Left renal pelvis (tissue), 4 donors: ENCODE results near the gene PAWR. TPM values are rescaled to one million over a fixed set of nuclear protein-coding genes. Genes with fewer than 3 reads are reported as not detected.
"Not testable (repeated sequence)": the region's sequence is repeated elsewhere in the genome, so short reads cannot be mapped to it uniquely, and the experiment has no call there.

ENCODE experiments used
- DNase-seq, 4 donors: peaks; one replicate each; pipeline ENCODE4 v3.0.0-alpha.2; 2013; ENCODE audit warnings: low read depth in 4 of 4, low spot score in 3 of 4
- polyA plus RNA-seq, 4 donors: library from polyadenylated mRNA; unstranded; fragments of 120-200 nt; gene quantifications; one replicate each; pipeline ENCODE4 v1.2.1, GENCODE V29; 2013; ENCODE audit not compliant: insufficient read length in 4 of 4

Gene PAWR
- polyA plus RNA-seq, 4 donors, result 48.7 to 121 (median 77.3) TPM

- DNase-seq, result no peak
Measured at GRCh38 chr12:79596719-79597350, 93.9 kb downstream of the PAWR start.

DNA sequence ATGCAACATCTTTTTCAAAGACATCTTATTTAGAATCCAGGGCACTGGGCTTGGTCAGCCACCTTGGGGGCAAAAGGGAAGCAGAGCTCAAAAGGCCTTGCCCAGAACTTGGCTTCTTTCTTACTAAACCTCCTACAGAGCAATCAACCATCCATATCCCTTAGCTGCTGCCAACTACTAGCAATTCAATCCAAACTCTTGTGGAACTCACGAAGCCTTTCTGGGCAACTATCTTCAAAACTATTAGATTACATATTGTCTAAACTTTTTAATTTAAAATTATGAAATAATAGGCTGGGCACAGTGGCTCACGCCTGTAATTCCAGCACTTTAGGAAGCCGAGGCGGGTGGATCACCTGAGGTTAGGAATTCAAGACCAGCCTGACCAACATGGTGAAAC lies 95.5 kb downstream of the PAWR start:
- no peak for DNase-seq

GRCh38 chr12:79592865-79593264 lies 97.9 kb downstream of the PAWR start:
- DNase-seq, result no peak

DNA sequence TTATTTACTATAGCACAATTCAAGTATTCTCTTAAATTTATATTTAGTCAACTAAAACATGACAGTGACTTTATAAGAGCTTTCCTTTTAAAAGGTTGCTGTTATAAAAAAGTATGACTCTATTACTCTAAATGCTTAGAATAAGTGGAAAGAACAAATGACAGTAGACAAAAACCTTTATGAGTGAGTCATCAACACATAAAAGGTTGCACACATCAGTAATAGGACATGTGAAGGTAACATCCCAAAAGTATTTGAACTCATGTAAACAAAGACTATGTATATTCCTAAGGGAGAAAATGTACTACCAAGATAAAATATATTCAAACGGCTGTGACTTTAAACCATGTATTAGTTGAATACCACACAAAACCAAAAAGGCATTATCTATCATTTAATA lies 98.8 kb downstream of the PAWR start:
- no peak for DNase-seq

DNA sequence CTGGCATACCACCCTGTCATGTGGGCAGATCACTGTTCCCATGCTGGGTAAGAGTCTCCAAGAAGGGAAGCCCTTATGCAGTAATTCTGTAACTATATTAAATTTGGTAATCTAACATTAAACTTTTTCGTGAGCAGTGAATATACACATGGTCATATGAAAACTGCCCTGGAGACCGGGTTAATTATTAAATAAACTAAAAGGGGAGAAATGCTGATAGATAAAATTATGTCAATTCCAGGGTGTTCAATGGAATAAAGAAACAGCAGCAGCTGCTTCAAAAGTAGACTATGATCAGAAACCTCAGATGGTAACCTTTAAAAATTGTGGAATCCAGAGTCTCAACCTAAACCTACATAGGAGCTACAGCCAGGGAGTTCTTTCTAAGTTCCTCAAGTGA lies 100.0 kb downstream of the PAWR start:
- DNase-seq, result no peak

GRCh38 chr12:79587368-79587767 lies 103.4 kb downstream of the PAWR start:
- DNase-seq, result no peak

DNA sequence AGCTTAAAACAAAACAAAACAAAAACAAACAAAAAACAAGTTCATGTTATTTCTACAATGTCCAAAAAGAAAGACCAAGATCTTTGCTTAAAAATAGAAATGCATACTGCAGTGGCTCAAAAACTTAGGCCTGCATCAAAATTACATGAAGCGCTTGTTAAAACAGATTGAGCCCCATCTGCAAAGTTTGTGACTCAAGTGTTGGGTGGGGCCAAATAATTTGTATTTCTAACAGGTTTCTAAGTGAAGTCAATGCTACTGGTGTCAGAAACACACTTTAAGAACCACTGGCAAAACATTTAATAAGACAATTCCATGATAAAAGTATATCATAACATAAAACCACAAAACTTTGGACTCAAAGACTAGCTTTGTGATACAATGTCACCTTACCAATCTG lies 105.6 kb downstream of the PAWR start:
- DNase-seq, result no peak

DNA sequence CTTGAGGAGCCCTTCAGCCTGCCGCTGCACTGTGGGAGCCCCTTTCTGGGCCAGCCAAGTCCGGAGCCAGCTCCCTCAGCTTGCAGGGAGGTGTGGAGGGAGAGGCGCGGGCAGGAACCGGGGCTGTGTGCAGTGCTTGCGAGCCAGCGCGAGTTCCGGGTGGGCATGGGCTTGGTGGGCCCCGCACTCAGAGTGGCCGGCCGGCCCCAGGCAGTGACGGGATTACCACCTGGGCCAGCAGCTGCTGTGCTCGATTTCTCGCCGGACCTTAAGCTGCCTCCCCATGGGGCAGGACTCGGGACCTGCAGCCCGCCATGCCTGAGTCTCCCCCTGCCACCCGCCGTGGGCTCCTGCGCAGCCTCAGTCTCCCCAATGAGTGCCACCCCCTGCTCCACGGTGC lies 116.9 kb downstream of the PAWR start:
- no peak for DNase-seq

GRCh38 chr12:79569679-79570078 lies 121.1 kb downstream of the PAWR start:
- DNase-seq, result no peak

DNA sequence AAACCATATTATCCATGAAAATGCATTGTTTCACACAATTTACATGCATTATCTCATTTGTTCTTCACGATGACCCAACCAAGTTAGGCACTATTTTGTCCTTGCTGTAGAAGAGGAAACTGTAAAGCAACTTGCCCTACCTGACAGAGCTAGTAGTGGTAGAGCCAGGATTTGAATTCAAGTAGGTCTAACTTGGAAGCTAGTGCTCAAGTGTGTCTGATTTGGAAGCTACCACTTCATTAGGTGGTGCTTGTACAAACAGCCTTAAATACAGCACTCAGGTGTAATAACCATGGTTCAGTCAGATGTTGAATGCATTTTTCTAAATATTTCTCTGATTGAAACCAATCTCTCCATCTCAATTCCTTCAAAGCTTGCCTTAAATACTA lies 123.6 kb downstream of the PAWR start:
- DNase-seq, result no peak

DNA sequence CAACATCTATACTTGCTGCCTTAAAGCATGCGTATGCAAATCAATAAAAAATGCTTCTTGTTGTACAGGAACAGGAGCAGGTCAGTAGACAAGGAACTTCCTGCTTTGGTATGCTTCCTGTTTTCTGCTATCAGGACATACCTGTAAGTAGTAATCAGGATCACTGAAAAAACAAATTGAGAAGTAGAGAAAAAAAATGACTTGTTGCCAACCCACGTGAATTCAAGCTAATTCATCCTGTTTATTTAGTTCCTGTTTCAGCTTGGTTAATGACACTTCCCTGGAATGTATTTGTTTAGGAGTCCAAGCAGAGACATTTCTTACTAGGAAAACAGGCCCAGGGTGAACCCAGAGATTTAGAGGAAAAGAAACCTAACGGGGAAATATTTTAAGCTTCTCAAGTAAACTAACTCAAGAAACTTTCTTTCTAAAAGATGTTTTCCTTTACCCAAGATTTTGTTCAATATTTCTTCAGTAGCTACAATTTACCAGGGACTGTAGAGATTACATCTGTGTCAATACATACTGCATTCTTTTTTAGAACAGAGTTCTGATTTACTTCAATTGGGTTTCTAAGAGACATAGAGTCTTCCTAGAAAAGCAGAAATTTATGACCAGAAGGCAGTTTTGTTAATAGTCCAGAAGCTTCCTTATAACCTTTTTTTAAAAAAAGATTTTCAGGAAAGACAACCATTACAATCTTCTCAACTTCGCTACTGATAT lies 124.2 kb downstream of the PAWR start:
- DNase-seq, result no peak

DNA sequence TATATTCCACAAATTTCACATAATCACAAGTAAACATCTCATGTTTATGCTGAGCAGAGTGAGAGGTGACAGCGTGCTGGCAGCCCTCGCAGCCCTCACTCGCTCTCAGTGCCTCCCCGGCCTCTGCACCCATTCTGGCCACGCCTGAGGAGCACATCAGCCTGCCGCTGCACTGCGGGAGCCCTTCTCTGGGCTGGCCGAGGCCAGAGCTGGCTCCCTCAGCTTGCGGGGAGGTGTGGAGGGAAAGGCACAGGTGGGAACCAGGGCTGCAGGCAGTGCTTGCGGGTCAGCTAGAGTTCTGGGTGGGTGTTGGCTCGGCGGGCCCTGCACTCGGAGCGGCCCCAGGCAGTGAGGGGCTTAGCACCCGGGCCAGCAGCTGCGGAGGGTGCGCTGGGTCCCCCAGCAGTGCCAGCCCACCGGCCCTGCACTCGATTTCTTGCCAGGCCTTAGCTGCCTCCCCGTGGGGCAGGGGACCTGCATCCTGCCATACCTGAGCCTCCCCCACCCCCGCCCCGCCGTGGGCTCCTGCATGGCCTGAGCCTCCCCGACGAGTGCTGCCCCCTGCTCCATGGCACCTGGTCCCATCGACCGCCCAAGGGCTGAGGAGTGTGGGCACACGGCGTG lies 125.9 kb downstream of the PAWR start:
- DNase-seq, result not testable (repeated sequence)

GRCh38 chr12:79563021-79563740 lies 127.6 kb downstream of the PAWR start:
- DNase-seq, result no peak

DNA sequence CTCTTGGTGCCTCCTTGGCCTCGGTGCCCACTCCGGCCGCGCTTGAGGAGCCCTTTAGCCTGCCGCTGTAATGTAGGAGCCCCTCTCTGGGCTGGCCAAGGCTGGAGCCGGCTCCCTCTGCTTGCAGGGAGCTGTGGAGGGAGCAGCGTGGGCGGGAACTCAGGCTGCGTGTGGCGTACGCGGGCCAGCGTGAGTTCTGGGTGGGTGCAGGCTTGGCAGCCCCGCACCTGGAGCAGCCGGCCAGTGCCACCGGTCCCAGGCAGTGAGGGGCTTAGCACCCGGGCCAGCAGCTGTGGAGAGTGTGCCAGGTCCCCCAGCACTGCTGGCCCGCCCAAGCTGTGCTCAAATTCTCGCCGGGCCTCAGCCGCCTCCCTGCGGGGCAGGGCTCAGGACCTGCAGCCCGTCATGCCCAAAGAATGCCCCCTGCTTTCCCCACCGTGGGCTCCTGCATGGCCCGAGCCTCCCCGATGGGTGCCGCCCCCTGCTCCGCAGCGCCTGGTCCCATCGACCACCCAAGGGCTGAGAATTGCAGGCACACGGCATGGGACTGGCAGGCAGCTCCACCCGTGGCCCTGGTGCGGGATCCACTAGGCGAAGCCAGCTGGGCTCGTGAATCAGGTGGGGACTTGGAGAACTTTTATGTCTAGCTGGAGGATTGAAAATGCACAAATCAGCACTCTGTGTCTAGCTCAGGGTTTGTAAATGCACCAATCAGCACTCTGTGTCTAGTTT lies 129.2 kb downstream of the PAWR start:
- no peak for DNase-seq

- DNase-seq, result no peak
Measured at GRCh38 chr12:79560225-79560889, 130.4 kb downstream of the PAWR start.

- no peak for DNase-seq
Measured at GRCh38 chr12:79559591-79559990, 131.2 kb downstream of the PAWR start.

DNA sequence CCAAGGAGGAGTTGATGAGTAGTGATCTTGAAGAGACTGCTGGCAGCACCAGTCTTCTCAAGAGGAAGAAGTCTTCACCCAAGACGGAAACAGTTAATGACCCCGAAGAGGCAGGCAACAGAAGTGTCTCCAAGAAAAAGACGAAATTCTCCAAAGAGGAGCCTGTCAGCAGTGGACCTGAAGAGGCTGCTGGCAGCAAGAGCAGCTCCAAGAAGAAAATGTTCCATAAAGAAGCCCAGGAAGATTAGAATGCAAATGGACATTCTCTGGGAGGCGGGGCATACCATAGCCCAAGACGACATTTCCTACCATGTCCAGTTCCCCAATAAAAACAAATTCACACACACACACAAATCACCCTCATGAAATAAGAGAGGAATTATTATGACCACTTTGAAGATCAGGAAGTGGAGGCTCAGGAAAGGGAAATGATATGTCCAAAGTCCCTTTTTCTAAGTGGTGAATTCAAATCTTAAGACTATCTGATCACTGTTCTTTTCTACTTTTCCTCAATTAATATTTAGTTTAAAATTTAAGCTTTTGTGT lies 131.8 kb downstream of the PAWR start:
- DNase-seq, result no peak

- no peak for DNase-seq
Measured at GRCh38 chr12:79557690-79558315, 133.0 kb downstream of the PAWR start.
